HG02610 (cell line): ENCODE results near the gene ANKRD40.

Source experiments
- ATAC-seq: cut with Tn5 transposase; IDR thresholded peaks from one replicate; pipeline ENCODE4 v1.9.1; 2021; ENCODE audit warnings: mild to moderate bottlenecking, moderate library complexity; ENCODE audit not compliant: unreplicated experiment

ANKRD40 gene

DNA sequence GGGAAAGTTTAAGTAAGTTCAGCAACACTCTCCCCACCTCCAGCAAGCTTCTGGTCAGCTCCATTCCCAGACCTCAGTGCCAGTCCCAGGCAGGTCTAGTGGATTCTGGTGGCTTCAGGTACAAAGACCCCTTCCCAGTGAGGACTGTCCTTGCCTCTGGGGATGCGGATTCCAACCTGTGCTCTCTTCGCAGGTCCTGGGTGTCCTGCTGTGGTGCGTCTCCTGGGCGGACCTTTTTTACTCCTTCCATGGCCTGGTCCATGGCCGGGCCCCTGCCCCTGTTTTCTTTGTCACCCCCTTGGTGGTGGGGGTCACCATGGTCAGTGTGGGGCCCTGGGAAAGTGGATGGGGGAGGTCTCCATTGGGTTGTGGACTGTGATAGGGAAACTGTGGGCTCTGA, 51.2 kb downstream of the ANKRD40 start:
- ATAC-seq = no peak

DNA sequence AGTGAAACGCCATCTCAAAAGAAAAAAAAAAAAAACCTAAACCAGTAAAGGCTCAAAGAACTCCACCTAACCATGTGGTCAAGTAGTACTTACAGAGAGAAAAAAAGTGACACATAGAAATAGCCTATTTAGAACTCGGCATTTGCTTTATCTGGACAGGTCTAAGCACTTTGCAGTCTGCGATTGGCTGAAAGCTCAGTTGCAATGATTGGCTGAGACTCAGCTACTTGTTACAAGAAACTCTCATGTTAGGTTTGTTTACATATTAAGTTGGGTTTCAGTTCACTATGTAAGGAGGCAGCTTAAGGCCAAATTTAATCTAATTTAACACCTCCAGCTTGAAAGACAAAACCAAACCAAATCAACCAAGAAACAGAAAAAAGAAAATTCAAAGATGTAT, 54.0 kb downstream of the ANKRD40 start:
- no peak for ATAC-seq

GRCh38 chr17:50651661-50652060, 56.1 kb downstream of the ANKRD40 start:
- no peak for ATAC-seq

DNA sequence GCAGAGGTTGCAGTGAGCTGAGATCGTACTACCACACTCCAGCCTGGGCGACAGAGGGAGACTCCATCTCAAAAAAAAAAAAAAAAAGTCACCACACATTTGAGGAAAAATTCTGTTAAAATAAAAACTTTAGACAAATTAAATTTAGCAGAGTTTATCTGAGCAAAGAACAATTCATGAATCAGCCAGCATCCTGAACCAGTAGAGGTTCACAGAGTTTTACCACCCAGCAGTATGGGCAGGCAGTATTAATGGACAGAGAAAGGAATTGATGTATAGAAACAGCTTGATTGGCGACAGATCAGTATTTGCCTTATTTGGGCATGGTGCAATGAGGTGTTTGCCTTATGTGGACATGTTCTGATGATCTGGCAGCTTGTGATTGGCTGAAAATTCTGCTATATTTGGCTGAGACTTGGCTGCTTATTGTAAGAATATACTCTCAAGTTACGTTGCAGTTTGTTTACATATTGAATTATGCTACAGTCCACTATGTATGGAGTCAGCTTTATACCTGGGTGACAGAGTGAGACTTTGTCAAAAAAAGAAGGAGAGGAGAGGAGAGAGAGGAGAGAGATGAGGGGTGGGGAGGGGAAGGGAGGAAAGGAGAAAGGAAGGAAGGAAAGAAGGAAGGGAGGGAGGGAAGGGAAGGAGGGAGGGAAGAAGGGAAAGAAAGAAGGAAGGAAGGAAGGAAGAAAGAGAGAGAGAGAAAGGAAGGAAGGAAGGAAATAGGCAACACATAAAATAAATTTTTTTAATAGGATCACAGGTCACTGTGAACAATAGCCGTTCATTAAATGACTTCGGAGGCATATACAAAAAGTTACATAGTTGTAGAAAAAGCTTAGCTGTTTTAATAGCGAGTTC, 58.4 kb downstream of the ANKRD40 start:
- ATAC-seq = no peak

GRCh38 chr17:50647187-50647586, 60.5 kb downstream of the ANKRD40 start:
- no peak for ATAC-seq

- no peak for ATAC-seq
Measured at GRCh38 chr17:50645748-50646682, 61.7 kb downstream of the ANKRD40 start.
